Esophagus squamous epithelium (tissue), 4 donors: ENCODE measurements around the gene FOXK2.

Experiments
- POLR2A ChIP-seq, 4 donors: fragments of 450-650 bp; IDR thresholded peaks; one replicate each; pipeline ENCODE4 v1.6.1; 2017; ENCODE audit warnings: antibody characterized with exemption in 4 of 4, mild to moderate bottlenecking in 4 of 4, moderate library complexity in 3 of 4
- TF ChIP-seq, protein P1 (sequence below), 6 experiments: fragments of 450-650 bp in 4 of 6; fragments of 200-600 bp in 2 of 6; sonication (generic) in 2 of 6; IDR thresholded peaks; one replicate each; pipeline ENCODE4 v1.5.1; 2016 to 2019; ENCODE audit warnings: antibody characterized with exemption in 6 of 6, mild to moderate bottlenecking in 4 of 6, moderate library complexity in 4 of 6

DNA sequence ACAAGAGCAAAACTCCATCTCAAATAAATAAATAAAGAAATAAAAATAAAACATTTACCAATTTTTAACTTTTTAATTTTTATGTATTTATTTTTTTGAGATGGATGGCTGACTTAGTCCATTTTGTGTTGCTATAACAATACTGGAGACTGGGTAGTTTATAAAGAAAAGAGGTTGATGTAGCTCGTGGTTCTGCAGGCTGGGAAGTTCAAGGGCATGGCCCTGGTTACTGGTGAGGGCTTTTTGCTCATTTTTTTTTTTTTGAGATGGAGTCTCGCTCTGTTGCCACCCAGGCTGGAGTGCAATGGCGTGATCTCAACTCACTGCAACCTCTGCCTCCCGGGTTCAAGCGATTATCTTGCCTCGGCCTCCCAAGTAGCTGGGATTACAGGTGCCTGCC lies 14.2 kb upstream of the FOXK2 start:
- no peak for TF ChIP-seq POLR2A (IDR thresholded peaks at IDR 0.05)
- TF ChIP-seq, protein P1, sequence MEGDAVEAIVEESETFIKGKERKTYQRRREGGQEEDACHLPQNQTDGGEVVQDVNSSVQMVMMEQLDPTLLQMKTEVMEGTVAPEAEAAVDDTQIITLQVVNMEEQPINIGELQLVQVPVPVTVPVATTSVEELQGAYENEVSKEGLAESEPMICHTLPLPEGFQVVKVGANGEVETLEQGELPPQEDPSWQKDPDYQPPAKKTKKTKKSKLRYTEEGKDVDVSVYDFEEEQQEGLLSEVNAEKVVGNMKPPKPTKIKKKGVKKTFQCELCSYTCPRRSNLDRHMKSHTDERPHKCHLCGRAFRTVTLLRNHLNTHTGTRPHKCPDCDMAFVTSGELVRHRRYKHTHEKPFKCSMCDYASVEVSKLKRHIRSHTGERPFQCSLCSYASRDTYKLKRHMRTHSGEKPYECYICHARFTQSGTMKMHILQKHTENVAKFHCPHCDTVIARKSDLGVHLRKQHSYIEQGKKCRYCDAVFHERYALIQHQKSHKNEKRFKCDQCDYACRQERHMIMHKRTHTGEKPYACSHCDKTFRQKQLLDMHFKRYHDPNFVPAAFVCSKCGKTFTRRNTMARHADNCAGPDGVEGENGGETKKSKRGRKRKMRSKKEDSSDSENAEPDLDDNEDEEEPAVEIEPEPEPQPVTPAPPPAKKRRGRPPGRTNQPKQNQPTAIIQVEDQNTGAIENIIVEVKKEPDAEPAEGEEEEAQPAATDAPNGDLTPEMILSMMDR (IDR thresholded peaks at IDR 0.05), result no peak
